HepG2 (cell line): Measurements from ENCODE around the gene PLOD3. TPM values are rescaled to one million over a fixed set of nuclear protein-coding genes. Genes with fewer than 3 reads are reported as not detected.

Experiments
- BRD4 ChIP-seq: sonication (generic); formaldehyde crosslinking; IDR thresholded peaks from 2 replicates; pipeline ENCODE4 v1.4.0; 2020; ENCODE audit warnings: missing genetic modification reagents
- GATAD2A ChIP-seq: IDR thresholded peaks from 2 replicates; pipeline ENCODE4 v1.6.1; 2016
- MIER3 ChIP-seq: IDR thresholded peaks from 2 replicates; pipeline ENCODE4 v1.6.1; 2016; ENCODE audit warnings: missing compliant biosample characterization, borderline replicate concordance
- PHF21A ChIP-seq: sonication (generic); formaldehyde crosslinking; IDR thresholded peaks from 2 replicates; pipeline ENCODE4 v1.5.0; 2020; ENCODE audit warnings: mild to moderate bottlenecking, missing genetic modification reagents
- RELA ChIP-seq: sonication (generic); formaldehyde crosslinking; IDR thresholded peaks from 2 replicates; pipeline ENCODE4 v1.4.0; 2020; ENCODE audit warnings: missing genetic modification reagents
- YEATS2 ChIP-seq: sonication (generic); formaldehyde crosslinking; IDR thresholded peaks from 2 replicates; pipeline ENCODE4 v1.4.0; 2020; ENCODE audit warnings: missing genetic modification reagents, borderline replicate concordance
- YY1 ChIP-seq: IDR thresholded peaks from 2 replicates; pipeline ENCODE4 v1.6.1; 2011; ENCODE audit warnings: low read length, low read depth, moderate library complexity, mild to moderate bottlenecking; ENCODE audit not compliant: insufficient read depth, insufficient replicate concordance
- ZNF124 ChIP-seq: sonication (generic); formaldehyde crosslinking; IDR thresholded peaks from 2 replicates; pipeline ENCODE4 v1.4.0; 2020; ENCODE audit warnings: missing genetic modification reagents
- ZNF747 ChIP-seq: sonication (generic); formaldehyde crosslinking; IDR thresholded peaks from 2 replicates; pipeline ENCODE4 v1.8.1; 2023; ENCODE audit warnings: missing genetic modification reagents, mild to moderate bottlenecking, borderline replicate concordance
- polyA plus RNA-seq, 8 experiments: library from polyadenylated mRNA; depleted of rRNA in 3 of 8; stranded (reverse) in 7 of 8; unstranded in 1 of 8; fragments of >200 nt; fragmentation: Illumina TruSeq in 4 of 8; extraction: Trizol in 4 of 8; gene quantifications; 2 replicates each; pipeline versions ENCODE4 v1.2.1 to v1.2.3, GENCODE V29; 2011 to 2016; ENCODE audit warnings: low read depth in 4 of 8, missing spikeins in 1 of 8, mixed read lengths in 1 of 8; ENCODE audit not compliant: insufficient read depth in 1 of 8
- total RNA-seq, 5 experiments: library from RNA; depleted of rRNA; stranded (reverse); fragments of >200 nt; fragmentation: Illumina TruSeq; extraction: Trizol; gene quantifications; 2 replicates each; pipeline ENCODE4 v1.2.3, GENCODE V29; 2016; ENCODE audit warnings: low read depth in 1 of 5
- TF ChIP-seq, protein P1 (sequence below), 2 experiments: sonication (generic) in 1 of 2; formaldehyde crosslinking in 1 of 2; IDR thresholded peaks; 2 replicates each; pipeline versions ENCODE4 v1.4.0 to v1.6.1; 2016 to 2020; ENCODE audit warnings: borderline replicate concordance in 1 of 2, low read depth in 1 of 2, mild to moderate bottlenecking in 1 of 2, missing genetic modification reagents in 1 of 2
- TF ChIP-seq, protein P2 (sequence below): sonication (generic); formaldehyde crosslinking; IDR thresholded peaks from 2 replicates; pipeline ENCODE4 v1.8.1; 2023; ENCODE audit warnings: missing genetic modification reagents, inconsistent platforms, borderline replicate concordance
- TF ChIP-seq, protein P3 (sequence below): sonication (generic); formaldehyde crosslinking; IDR thresholded peaks from 2 replicates; pipeline ENCODE4 v1.4.0; 2020; ENCODE audit warnings: low read depth, missing genetic modification reagents
- TF ChIP-seq, protein P4 (sequence below), 2 experiments: IDR thresholded peaks; 2 replicates each; pipeline ENCODE4 v1.6.1; 2011 to 2012; ENCODE audit warnings: low read length in 2 of 2, borderline replicate concordance in 1 of 2, low read depth in 1 of 2, mild to moderate bottlenecking in 1 of 2, moderate library complexity in 1 of 2

The PLOD3 gene
- total and polyA plus RNA-seq, 2 of the 13 experiments (the other 11 are each of a cell fraction or from before 2014, with no cell fraction given): 65.8 to 67.4 TPM

DNA sequence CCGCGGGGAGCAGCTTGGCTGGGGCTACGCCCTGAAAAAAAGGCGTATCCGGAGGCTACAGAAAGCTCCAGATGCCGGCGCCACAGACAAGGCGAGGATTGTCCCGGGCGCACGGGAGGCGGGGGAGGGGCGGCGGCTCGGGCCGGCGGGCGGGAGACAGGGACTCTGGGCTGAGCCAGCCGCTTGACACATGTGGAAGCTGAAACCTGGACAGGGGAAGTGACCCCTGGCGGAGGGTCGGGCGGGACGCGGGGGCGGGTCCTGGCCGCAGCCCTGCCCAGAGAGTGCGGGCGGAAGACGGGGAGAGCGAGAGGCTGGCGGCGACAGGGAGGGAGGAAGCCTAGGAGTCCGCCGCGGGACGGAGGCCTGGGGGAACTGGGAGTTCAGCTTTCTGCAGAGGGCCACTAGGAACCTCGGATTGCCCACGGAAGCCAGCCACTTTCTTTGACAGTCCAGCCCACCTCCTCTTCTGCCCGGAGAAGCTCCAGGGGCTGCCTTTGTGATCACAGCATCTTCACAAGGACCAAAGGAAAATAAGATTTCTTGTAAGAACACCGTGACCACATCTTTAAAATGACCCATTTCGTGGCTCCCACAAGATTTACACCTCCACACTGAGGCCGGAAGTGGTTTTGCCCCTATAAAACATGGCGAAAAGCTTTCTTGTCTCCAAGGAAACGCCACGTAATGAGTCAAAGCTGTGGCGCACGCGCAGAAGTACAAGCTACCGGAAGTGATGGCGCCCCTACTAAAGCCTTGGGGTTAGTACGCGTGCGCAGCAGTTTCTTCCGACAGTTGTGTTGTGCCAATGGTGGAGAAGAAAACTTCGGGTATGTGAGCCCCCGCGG, at the start of gene PLOD3, which contains the start of gene ZNHIT1 (continued):
- TF ChIP-seq YEATS2 (CRISPR knock-in tag) (peak; percentile 63; the same call in 1 of the 2 replicates), PHF21A (CRISPR knock-in tag) (0 out of 2 replicates have a peak, but pooled peaks have one; percentile 61), MIER3 (CRISPR knock-in tag) (0 out of 2 replicates have a peak, but pooled peaks have one; percentile 17), RELA (CRISPR knock-in tag) (0 out of 2 replicates have a peak, but pooled peaks have one; percentile 43), ZNF124 (CRISPR knock-in tag) (peak; percentile 67; the same call in 1 of the 2 replicates), YY1 (peak; percentile 96), BRD4 (CRISPR knock-in tag) (peak; percentile 74; the same call in 1 of the 2 replicates), GATAD2A (peak; percentile 37; the same call in 1 of the 2 replicates), ZNF747 (no peak)
- TF ChIP-seq, protein P1, sequence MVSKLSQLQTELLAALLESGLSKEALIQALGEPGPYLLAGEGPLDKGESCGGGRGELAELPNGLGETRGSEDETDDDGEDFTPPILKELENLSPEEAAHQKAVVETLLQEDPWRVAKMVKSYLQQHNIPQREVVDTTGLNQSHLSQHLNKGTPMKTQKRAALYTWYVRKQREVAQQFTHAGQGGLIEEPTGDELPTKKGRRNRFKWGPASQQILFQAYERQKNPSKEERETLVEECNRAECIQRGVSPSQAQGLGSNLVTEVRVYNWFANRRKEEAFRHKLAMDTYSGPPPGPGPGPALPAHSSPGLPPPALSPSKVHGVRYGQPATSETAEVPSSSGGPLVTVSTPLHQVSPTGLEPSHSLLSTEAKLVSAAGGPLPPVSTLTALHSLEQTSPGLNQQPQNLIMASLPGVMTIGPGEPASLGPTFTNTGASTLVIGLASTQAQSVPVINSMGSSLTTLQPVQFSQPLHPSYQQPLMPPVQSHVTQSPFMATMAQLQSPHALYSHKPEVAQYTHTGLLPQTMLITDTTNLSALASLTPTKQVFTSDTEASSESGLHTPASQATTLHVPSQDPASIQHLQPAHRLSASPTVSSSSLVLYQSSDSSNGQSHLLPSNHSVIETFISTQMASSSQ (IDR thresholded peaks at IDR 0.05; ENCODE audit: low read depth): no peak
- TF ChIP-seq, protein P1 (CRISPR knock-in tag; IDR thresholded peaks at IDR 0.05; ENCODE audit: borderline replicate concordance): 0 out of 2 replicates have a peak, but pooled peaks have one; percentile 5
- TF ChIP-seq, protein P2, sequence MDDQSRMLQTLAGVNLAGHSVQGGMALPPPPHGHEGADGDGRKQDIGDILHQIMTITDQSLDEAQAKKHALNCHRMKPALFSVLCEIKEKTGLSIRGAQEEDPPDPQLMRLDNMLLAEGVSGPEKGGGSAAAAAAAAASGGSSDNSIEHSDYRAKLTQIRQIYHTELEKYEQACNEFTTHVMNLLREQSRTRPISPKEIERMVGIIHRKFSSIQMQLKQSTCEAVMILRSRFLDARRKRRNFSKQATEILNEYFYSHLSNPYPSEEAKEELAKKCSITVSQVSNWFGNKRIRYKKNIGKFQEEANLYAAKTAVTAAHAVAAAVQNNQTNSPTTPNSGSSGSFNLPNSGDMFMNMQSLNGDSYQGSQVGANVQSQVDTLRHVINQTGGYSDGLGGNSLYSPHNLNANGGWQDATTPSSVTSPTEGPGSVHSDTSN (CRISPR knock-in tag): 0 out of 2 replicates have a peak, but pooled peaks have one; percentile 22
- TF ChIP-seq, protein P3, sequence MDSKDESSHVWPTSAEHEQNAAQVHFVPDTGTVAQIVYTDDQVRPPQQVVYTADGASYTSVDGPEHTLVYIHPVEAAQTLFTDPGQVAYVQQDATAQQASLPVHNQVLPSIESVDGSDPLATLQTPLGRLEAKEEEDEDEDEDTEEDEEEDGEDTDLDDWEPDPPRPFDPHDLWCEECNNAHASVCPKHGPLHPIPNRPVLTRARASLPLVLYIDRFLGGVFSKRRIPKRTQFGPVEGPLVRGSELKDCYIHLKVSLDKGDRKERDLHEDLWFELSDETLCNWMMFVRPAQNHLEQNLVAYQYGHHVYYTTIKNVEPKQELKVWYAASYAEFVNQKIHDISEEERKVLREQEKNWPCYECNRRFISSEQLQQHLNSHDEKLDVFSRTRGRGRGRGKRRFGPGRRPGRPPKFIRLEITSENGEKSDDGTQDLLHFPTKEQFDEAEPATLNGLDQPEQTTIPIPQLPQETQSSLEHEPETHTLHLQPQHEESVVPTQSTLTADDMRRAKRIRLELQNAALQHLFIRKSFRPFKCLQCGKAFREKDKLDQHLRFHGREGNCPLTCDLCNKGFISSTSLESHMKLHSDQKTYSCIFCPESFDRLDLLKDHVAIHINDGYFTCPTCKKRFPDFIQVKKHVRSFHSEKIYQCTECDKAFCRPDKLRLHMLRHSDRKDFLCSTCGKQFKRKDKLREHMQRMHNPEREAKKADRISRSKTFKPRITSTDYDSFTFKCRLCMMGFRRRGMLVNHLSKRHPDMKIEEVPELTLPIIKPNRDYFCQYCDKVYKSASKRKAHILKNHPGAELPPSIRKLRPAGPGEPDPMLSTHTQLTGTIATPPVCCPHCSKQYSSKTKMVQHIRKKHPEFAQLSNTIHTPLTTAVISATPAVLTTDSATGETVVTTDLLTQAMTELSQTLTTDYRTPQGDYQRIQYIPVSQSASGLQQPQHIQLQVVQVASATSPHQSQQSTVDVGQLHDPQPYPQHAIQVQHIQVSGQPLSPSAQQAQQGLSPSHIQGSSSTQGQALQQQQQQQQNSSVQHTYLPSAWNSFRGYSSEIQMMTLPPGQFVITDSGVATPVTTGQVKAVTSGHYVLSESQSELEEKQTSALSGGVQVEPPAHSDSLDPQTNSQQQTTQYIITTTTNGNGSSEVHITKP (CRISPR knock-in tag): peak; percentile 10; the same call in 1 of the 2 replicates
- TF ChIP-seq, protein P4, sequence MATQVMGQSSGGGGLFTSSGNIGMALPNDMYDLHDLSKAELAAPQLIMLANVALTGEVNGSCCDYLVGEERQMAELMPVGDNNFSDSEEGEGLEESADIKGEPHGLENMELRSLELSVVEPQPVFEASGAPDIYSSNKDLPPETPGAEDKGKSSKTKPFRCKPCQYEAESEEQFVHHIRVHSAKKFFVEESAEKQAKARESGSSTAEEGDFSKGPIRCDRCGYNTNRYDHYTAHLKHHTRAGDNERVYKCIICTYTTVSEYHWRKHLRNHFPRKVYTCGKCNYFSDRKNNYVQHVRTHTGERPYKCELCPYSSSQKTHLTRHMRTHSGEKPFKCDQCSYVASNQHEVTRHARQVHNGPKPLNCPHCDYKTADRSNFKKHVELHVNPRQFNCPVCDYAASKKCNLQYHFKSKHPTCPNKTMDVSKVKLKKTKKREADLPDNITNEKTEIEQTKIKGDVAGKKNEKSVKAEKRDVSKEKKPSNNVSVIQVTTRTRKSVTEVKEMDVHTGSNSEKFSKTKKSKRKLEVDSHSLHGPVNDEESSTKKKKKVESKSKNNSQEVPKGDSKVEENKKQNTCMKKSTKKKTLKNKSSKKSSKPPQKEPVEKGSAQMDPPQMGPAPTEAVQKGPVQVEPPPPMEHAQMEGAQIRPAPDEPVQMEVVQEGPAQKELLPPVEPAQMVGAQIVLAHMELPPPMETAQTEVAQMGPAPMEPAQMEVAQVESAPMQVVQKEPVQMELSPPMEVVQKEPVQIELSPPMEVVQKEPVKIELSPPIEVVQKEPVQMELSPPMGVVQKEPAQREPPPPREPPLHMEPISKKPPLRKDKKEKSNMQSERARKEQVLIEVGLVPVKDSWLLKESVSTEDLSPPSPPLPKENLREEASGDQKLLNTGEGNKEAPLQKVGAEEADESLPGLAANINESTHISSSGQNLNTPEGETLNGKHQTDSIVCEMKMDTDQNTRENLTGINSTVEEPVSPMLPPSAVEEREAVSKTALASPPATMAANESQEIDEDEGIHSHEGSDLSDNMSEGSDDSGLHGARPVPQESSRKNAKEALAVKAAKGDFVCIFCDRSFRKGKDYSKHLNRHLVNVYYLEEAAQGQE (IDR thresholded peaks at IDR 0.05; ENCODE audit: borderline replicate concordance in 1 of 2, low read depth in 1 of 2, low read length in 2 of 2): 0 out of 4 replicates have a peak, but pooled peaks of 1 of the 2 experiments have one; percentile 4
